GM08714 (cell line): ENCODE measurements around the gene HBEGF.

Source experiments
- H3K4me3 ChIP-seq: fragments of 200-500 bp; sonication (Bioruptor generic); 2 replicates; pipeline ENCODE4 v1.5.1; 2014; ENCODE audit warnings: mild to moderate bottlenecking, low read length, inconsistent platforms
- ZNF274 ChIP-seq: IDR thresholded peaks from 2 replicates; pipeline ENCODE4 v1.6.1; 2012; ENCODE audit warnings: mild to moderate bottlenecking, low read depth, low read length

HBEGF gene

DNA sequence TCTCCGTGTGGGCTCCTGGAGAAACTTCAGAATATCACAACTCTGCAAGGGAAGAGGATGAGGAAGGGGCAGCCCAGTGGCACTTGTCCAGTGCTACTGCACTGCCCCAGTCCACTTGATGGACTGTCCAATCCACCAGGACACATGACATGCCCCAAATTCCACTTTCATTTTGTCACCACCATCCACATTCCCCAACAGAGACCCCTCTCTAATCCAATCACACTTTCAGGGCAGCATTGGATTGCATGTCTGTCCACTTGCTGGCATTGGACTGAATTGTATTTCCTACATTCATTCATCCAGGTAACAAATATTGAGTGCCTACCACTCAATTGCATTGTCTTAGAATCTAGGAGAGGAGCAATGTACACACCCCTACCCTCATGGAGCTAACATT, 14.8 kb downstream of the HBEGF start:
- no peak overlapping the region for H3K4me3 ChIP-seq
- no peak for TF ChIP-seq ZNF274

DNA sequence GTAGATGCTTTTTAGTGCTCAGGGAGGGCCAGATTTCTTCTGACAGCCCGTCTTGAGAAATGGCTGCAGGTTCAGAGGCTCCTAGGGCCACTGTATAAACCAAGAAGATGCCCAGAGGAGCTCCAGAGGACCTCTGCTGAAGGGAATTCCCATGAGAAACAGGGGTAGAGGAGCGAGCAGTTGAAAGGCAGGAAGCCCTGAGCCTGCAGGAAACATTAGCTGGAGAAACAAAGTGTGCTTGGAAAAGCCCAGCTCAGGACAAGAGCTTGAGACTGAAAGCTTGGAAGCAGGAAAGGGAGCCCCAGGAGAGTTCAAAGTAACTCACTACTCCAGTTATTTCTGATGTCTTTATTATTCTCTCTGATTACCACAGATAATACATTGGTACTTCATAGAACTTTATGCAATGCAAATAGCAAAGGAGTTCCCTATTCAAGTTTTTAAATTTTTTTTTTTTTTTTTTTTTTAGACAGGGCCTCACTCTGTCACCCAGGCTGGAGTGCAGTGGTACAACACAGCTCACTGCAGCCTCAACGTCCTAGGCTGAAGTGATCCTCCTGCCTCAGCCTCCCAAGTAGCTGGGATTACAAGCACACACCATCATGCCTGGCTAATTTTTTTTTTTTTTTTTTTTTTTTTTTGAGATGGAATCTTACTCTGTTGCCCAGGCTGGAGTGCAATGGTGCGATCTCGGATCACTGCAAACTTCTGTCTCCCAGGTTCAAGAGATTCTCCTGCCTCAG, 16.5 kb downstream of the HBEGF start:
- TF ChIP-seq ZNF274 = no peak

DNA sequence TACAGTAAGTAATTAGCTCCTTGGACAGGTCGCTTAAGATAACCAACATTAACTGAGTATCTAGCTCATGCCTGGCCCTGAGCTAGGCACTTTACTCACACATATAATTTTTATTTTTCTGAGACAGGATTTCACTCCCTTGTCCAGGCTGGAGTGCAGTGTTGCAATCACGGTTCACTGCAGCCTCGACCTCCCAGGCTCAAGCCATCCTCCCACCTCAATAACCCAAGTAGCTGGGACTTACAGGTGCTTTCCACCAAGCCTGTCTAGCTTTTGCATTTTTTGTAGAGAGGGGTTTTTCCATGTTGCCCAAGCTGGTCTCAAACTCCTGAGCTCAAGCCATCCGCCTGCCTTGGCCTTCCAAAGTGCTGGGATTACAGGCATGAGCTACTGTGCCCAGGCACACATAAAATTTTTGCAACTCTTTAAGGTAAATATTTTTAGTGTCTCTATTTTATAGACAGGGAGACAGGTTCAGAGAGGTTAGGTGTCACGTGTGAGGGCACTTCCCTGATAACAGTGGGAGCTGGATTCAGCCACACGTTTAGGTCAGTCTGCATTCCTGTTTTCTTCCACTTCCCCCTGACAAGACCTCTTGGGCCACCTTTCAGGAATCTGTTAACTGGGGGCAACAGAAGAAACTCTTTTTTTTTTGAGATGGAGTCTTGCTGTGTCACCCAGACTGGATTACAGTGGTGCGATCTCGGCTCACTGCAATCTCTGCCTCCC, 18.2 kb downstream of the HBEGF start:
- H3K4me3 ChIP-seq = no peak overlapping the region
- no peak for TF ChIP-seq ZNF274

More for the DNA sequence above, 16.5 kb downstream of the HBEGF start:
- no peak overlapping the region for H3K4me3 ChIP-seq

DNA sequence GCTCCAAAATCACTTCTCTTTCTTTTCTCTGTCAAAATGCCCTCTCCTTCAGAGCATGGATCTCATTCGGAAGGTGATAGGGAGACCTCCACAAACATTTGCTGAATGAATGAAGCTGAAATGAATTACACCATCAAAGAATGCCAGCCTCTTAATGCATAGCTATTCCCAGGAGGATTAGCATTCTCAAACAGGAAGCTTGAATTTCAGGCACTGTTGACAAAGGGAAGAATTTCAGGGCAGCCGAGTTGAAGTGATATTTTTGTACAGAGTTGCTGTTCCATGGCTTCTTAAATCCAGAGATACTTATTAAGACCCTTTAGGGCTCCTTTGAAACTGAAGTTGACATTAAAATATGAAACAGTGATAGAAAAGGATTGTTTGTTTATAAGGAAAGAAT, 18.8 kb downstream of the HBEGF start:
- no peak overlapping the region for H3K4me3 ChIP-seq
- TF ChIP-seq ZNF274 = no peak

DNA sequence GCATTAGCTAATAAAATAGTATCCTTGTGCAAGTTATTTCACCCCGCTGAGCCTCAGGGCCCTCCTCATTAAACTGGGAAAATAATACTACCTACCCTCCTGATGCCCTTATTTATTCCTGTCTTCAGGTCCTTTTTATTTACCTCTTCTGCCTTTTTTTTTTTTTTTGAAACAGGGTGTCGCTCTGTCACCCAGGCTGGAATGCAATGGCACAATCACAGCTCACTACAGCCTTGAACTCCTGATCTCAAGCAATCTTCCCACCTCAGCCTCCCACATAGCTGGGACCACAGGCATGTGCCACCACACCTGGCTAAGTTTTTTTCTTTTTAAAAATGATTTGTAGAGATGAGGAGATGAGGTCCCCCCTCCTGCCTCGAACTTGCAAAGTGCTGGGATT, 20.9 kb downstream of the HBEGF start:
- TF ChIP-seq ZNF274 = no peak
- H3K4me3 ChIP-seq = no peak overlapping the region

DNA sequence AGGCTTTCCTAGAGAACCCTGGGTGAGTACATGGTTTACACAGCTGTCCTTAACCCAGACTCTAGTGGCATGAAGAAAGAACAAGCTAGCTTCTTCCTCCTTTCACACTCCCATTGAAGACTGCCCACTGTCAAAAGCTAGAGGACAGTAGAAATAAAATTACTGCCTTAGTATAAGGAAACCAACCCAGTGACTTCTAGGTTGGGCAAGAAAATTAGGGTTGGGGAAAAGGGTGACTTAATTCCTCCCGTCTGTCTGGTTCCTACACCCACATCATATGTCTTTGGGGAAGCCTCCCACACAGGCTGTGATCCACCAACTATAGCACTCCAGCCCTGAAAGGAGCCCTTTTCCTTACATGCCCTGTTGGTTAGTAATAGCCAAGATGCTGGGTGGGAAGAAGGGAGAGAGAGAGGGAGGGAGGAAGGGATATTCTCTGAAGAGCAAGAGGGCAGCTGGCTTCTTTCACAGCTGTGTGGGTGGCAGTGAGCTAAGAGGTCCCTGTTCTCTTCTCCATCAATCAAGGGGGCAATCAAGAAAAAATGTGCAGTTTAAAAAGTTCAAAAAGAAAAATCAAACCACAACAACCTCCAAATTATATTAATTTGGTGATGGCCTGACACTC, 21.7 kb downstream of the HBEGF start:
- TF ChIP-seq ZNF274 = no peak
- no peak overlapping the region for H3K4me3 ChIP-seq

DNA sequence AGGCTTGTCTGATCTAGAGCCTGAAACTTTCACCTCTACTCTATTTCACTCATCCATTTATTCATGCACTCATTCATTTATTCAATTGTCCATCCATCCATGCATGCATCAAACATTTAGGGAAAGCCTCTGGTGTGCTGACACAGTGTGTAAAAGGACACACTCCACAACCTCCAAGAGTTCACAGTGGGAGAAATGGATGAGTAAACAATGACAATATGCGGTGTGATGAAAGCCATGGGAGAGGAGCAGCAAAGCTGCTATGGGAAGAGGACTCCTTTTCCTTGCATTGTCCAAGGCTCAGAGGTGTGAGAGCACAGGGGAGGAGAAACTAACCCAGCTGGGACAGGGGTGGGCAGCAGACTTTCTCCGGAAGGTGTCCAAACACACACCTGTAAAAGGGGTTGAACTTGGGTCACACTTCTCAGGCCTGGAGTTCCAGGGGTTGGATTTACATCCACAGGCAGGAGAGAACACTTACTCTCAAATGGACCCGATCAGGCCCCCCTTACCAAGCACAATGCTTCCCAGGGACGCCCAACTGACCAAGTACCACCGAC, 22.3 kb downstream of the HBEGF start:
- H3K4me3 ChIP-seq = no peak overlapping the region
- no peak for TF ChIP-seq ZNF274

DNA sequence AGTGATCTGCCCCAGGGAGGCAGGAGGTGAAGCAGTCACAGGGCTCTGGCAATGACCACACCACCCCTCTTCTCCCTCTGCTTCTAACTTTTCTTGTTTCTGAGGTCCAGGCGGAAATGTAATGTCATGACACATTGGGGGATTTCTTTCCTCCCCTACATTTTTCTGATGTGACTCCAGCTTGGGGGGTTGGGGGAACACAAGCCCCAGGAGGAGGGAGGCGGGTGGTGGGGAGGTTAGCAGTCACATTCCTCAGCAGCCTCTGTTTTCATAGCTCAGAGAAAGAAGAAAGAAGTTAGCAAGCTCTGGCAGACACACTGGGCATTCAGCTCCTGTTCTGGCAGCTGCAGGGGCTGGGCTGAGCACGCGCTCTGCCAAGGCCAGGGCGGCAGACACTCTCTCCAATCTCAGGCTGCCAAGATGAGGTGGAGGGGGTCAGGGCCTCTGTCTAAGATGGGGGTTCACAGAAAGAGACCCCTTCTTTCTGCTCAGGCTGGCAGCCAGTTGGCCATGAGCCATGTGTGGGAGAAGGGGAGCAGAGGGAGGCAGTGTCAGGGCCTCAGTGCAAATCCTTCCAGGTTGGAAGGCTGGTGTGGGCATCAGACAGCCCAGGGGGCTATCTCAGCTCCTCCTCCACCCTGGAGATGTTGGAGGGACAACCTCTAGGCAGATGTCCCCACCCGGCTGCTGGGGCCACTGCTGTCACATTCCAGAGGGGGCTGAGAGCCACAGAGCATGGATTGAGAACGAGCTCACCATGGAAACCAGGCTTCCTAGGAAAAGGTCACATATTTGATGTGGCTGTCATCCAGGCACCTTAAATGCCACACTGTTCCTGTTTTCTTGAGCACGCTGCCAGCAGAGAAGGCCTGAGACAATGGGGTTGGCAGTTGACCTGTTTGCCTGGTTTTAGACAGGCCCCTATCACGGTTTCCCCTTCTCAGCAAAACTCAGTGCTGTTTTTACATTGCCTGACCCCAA, 23.4 kb downstream of the HBEGF start:
- no peak overlapping the region for H3K4me3 ChIP-seq
- TF ChIP-seq ZNF274 = no peak

DNA sequence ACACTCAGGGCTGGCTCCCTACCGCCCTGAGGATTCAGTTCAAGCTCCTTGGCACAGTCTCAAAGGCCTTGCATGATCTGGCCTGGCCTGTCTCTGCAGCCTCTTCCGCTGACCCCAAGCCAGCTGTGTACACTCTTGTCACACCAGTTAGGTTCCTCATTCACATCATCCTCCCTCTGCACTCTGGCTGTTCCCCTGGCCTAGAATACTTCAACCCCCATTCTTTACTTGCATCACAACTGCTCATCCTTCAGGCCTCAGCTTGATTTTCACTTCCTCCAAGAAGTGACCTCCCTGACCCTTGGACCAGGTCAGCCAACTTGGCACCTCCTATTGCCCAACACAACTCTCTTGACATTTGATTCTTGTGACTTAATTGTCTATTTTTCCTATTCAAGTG, 24.6 kb downstream of the HBEGF start:
- TF ChIP-seq ZNF274 = no peak
- no peak overlapping the region for H3K4me3 ChIP-seq

DNA sequence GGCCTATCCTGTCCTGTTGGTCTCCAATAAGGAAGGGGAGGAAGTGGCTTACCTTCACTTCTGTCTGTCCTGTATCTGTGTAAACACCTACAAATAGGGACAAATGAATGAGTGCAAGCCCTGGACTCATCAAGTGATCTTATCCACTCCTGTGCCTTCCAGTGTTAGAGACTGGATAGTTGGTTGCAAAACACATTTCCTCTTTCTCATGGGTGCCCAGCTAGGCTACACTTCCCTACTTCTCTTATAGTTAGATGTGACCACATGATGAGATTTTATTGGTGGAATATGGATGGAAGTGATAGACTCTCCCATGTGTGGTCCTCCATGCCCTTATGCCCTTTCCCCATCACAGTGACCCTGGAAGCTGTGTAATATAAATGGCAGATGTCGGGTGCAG, 26.6 kb downstream of the HBEGF start:
- TF ChIP-seq ZNF274 = no peak
- no peak overlapping the region for H3K4me3 ChIP-seq

DNA sequence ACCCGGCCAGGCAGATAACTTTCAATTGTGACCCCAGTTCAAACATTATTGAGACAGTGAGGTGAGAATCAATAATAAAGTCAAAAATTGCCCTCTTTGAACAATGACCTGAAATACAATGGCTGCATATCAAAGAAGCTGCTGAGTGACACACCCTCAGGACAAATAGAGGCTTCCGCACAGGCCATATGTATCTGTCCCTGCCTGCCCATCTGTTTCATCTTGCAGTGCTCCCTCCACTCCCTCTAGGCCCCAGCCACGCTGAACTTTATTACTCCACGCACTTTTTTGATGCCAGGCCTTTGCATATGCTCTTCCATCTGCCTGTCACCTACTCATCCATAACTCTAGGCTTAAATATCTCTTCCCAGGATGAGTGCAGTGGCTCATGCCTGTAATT, 27.6 kb downstream of the HBEGF start:
- TF ChIP-seq ZNF274 = no peak
- no peak overlapping the region for H3K4me3 ChIP-seq

DNA sequence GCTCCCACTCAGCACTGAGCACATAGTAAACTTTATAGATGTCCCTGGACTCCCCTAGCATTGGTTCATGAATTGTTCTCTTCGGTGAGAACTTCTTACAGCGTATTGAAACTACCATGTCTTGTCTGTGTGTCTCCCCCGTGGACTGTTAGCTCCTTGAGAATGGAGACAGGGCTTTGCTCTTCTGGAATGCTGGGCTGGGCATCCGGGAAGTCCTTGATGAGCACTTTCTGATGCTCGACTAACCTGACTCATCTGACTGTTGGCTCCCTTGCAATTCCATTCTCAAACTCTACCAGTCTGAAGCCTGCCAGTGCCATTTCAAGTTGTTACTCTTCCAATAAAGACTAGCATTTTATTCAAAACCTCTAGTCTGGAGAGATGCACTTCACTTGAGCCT, 28.5 kb downstream of the HBEGF start:
- no peak overlapping the region for H3K4me3 ChIP-seq
- no peak for TF ChIP-seq ZNF274

DNA sequence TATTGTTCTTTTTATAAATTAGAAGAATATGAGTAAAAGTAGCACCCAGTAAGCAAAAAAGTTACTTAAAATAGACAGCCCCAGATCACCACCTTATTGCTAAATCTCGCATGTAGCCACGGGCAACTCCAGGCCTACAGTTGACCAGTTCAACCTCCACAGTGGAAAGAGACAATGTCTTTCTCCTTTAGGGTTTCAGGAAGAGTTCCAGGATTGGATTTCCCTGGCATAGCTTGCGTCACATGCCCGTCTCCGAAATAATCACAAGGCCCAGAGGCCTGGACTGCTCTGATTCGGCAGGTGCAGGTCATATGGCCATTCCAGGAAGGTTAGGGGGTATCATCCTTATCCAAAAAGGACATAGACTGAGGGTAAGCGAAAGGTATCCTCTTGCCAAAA, 33.6 kb downstream of the HBEGF start:
- no peak overlapping the region for H3K4me3 ChIP-seq
- no peak for TF ChIP-seq ZNF274
